Activated CD4-positive, alpha-beta T cell treated with anti-CD3 and anti-CD28 coated beads for 36 hours (primary cell): ENCODE results near the gene KLRC2. TPM values are rescaled to one million over a fixed set of nuclear protein-coding genes. Genes with fewer than 3 reads are reported as not detected.
A peak's percentile ranks its signal among the peaks of the same experiment; 100 is the strongest.
"Not testable (repeated sequence)": the region's sequence is repeated elsewhere in the genome, so short reads cannot be mapped to it uniquely, and the experiment has no call there.

Source experiments
- ATAC-seq: fragments of 200-7000 bp; cut with Tn5 transposase; one replicate; pipeline ENCODE4 v1.10.0; 2021; ENCODE audit warnings: mild to moderate bottlenecking, moderate library complexity
- CTCF ChIA-PET: fragments of 350-600 bp; sonication (Branson Sonifier 250); formaldehyde crosslinking; loops from one replicate; lab custom pipeline; 2021; ENCODE audit warnings: antibody characterized with exemption; lab: Charles Lee
- POLR2A ChIA-PET: fragments of 350-600 bp; sonication (Branson Sonifier 250); formaldehyde crosslinking; loops from one replicate; lab custom pipeline; 2021; ENCODE audit warnings: antibody characterized with exemption, inconsistent platforms; lab: Charles Lee
- DNase-seq: peaks from one replicate; pipeline ENCODE4 v3.0.0-alpha.2; 2020
- H3K27ac Mint-ChIP-seq: one replicate; pipeline ENCODE4 v1.8.0; 2021; ENCODE audit warnings: mixed read lengths
- H3K27me3 Mint-ChIP-seq: one replicate; pipeline ENCODE4 v1.8.0; 2021; ENCODE audit warnings: mixed read lengths
- H3K36me3 Mint-ChIP-seq: one replicate; pipeline ENCODE4 v1.8.0; 2021; ENCODE audit warnings: low read depth, mixed read lengths
- H3K4me1 Mint-ChIP-seq: one replicate; pipeline ENCODE4 v1.8.0; 2021; ENCODE audit warnings: mixed read lengths
- H3K4me3 Mint-ChIP-seq: one replicate; pipeline ENCODE4 v1.8.0; 2021; ENCODE audit warnings: mild to moderate bottlenecking, moderate library complexity, mixed read lengths
- H3K9me3 Mint-ChIP-seq: one replicate; pipeline ENCODE4 v1.8.0; 2021; ENCODE audit warnings: low read depth, mixed read lengths
- intact Hi-C, 2 experiments: fragments of 100-400 bp; cut with DNase I in 1 of 2; cut with micrococcal nuclease in 1 of 2; formaldehyde crosslinking; loops; one replicate each; pipeline versions ENCODE4 v1.14.2 to v1.15.1; 2022 to 2024; cut with DNase I, micrococcal nuclease
- total RNA-seq, 2 experiments: library from RNA; stranded (reverse); gene quantifications; one replicate each; pipeline ENCODE4 v1.2.3, GENCODE V29; 2021

KLRC2 gene
- total RNA-seq, 2 experiments from 2014 or later = not detected

GRCh38 chr12:10441144-10441543 lies 5.3 kb upstream of the KLRC2 start:
- intact Hi-C loops, POLR2A ChIA-PET, CTCF ChIA-PET, ATAC-seq, H3K36me3 Mint-ChIP-seq, H3K4me3 Mint-ChIP-seq, H3K27me3 Mint-ChIP-seq, DNase-seq, H3K4me1 Mint-ChIP-seq, H3K27ac Mint-ChIP-seq, H3K9me3 Mint-ChIP-seq: not testable (repeated sequence)

GRCh38 chr12:10439608-10440274 lies 3.9 kb upstream of the KLRC2 start:
- ATAC-seq, H3K4me3 Mint-ChIP-seq, CTCF ChIA-PET, H3K36me3 Mint-ChIP-seq, H3K27me3 Mint-ChIP-seq, H3K27ac Mint-ChIP-seq, H3K4me1 Mint-ChIP-seq, intact Hi-C loops, DNase-seq, POLR2A ChIA-PET, H3K9me3 Mint-ChIP-seq: not testable (repeated sequence)

- DNase-seq, POLR2A ChIA-PET, H3K36me3 Mint-ChIP-seq, H3K27ac Mint-ChIP-seq, H3K9me3 Mint-ChIP-seq, CTCF ChIA-PET, H3K4me1 Mint-ChIP-seq, H3K4me3 Mint-ChIP-seq, ATAC-seq, H3K27me3 Mint-ChIP-seq, intact Hi-C loops: not testable (repeated sequence)
Observed at GRCh38 chr12:10437601-10438000, 1.8 kb upstream of the KLRC2 start.

GRCh38 chr12:10430623-10431022 lies 5.2 kb downstream of the KLRC2 start:
- H3K27me3 Mint-ChIP-seq, H3K4me1 Mint-ChIP-seq, H3K4me3 Mint-ChIP-seq, CTCF ChIA-PET, DNase-seq, H3K9me3 Mint-ChIP-seq, intact Hi-C loops, H3K36me3 Mint-ChIP-seq, H3K27ac Mint-ChIP-seq, POLR2A ChIA-PET: not testable (repeated sequence)
- peak; percentile 51 for ATAC-seq

GRCh38 chr12:10425938-10426337 lies 9.9 kb downstream of the KLRC2 start:
- H3K9me3 Mint-ChIP-seq, H3K27me3 Mint-ChIP-seq, DNase-seq, CTCF ChIA-PET, H3K27ac Mint-ChIP-seq, H3K4me1 Mint-ChIP-seq, H3K36me3 Mint-ChIP-seq, H3K4me3 Mint-ChIP-seq, ATAC-seq, POLR2A ChIA-PET, intact Hi-C loops: not testable (repeated sequence)

GRCh38 chr12:10424260-10424899 lies 11.4 kb downstream of the KLRC2 start:
- H3K27ac Mint-ChIP-seq, H3K9me3 Mint-ChIP-seq, intact Hi-C loops, ATAC-seq, POLR2A ChIA-PET, DNase-seq, CTCF ChIA-PET, H3K36me3 Mint-ChIP-seq, H3K4me3 Mint-ChIP-seq, H3K27me3 Mint-ChIP-seq, H3K4me1 Mint-ChIP-seq: not testable (repeated sequence)

GRCh38 chr12:10422159-10422558 lies 13.7 kb downstream of the KLRC2 start:
- DNase-seq, intact Hi-C loops: not testable (repeated sequence)

GRCh38 chr12:10420334-10420733 lies 15.5 kb downstream of the KLRC2 start, which contains the start of gene KLRC3:
Gene KLRC3, minus strand, starts transcription at chr12:10420595. Its CDS starts 45 bp downstream, at chr12:10420550.
- intact Hi-C loops, H3K27ac Mint-ChIP-seq, DNase-seq, POLR2A ChIA-PET, H3K9me3 Mint-ChIP-seq, H3K4me3 Mint-ChIP-seq, H3K27me3 Mint-ChIP-seq, CTCF ChIA-PET, H3K36me3 Mint-ChIP-seq, H3K4me1 Mint-ChIP-seq, ATAC-seq: not testable (repeated sequence)

More at GRCh38 chr12:10422159-10422558, 13.7 kb downstream of the KLRC2 start:
- H3K4me1 Mint-ChIP-seq, CTCF ChIA-PET, H3K27me3 Mint-ChIP-seq, H3K4me3 Mint-ChIP-seq, H3K9me3 Mint-ChIP-seq, ATAC-seq, POLR2A ChIA-PET, H3K27ac Mint-ChIP-seq, H3K36me3 Mint-ChIP-seq: not testable (repeated sequence)

GRCh38 chr12:10409392-10409791 lies 26.4 kb downstream of the KLRC2 start, which contains the start of gene KLRC4:
Gene KLRC4, minus strand, starts transcription at chr12:10409757. Its CDS starts 182 bp downstream, at chr12:10409575.
- Mint-ChIP-seq H3K27ac (no peak within 1 kb of the TSS), H3K9me3 (peaks cover 4% of the 10 kb centered on the region), H3K4me3 (no peak within 1 kb of the TSS), H3K27me3 (peaks cover 4% of the 10 kb centered on the region), H3K36me3 (no peaks in the 10 kb centered on the region), H3K4me1 (no peaks in the 10 kb centered on the region)
- CTCF ChIA-PET = no interaction called here
- ATAC-seq (no peak), DNase-seq (no peak)
- intact Hi-C loops = no loop called here
- POLR2A ChIA-PET = no interaction called here

GRCh38 chr12:10408842-10409241 lies 27.0 kb downstream of the KLRC2 start:
- ChIA-PET CTCF (interaction anchor here (0.6 kb wide), 1 partner anchor 487 kb away, joined by 3 read pairs; no protein-coding TSS in a partner anchor), POLR2A (no interaction called here)
- DNase-seq = no peak
- peaks cover 4% of the 10 kb centered on the region for H3K27me3 Mint-ChIP-seq
- intact Hi-C loops = no loop called here
- no peaks in the 10 kb centered on the region for H3K4me1 Mint-ChIP-seq
- H3K9me3 Mint-ChIP-seq = peaks cover 4% of the 10 kb centered on the region
- H3K36me3 Mint-ChIP-seq = no peaks in the 10 kb centered on the region
- H3K27ac Mint-ChIP-seq = no peak overlapping the region
- H3K4me3 Mint-ChIP-seq = no peak overlapping the region
- ATAC-seq = no peak

- DNase-seq (no peak), ATAC-seq (no peak)
- CTCF ChIA-PET = no interaction called here
- no peak overlapping the region for H3K4me3 Mint-ChIP-seq
- H3K27ac Mint-ChIP-seq = no peak overlapping the region
- POLR2A ChIA-PET = no interaction called here
- peaks cover 4% of the 10 kb centered on the region for H3K27me3 Mint-ChIP-seq
- peaks cover 4% of the 10 kb centered on the region for H3K9me3 Mint-ChIP-seq
- no peaks in the 10 kb centered on the region for H3K4me1 Mint-ChIP-seq
- no peaks in the 10 kb centered on the region for H3K36me3 Mint-ChIP-seq
- intact Hi-C loops = no loop called here
Observed at GRCh38 chr12:10406725-10407124, 29.1 kb downstream of the KLRC2 start.

GRCh38 chr12:10405294-10405693 lies 30.5 kb downstream of the KLRC2 start:
- ATAC-seq (no peak), DNase-seq (no peak)
- Mint-ChIP-seq H3K9me3 (peaks cover 4% of the 10 kb centered on the region), H3K27me3 (peaks cover 6% of the 10 kb centered on the region), H3K36me3 (no peaks in the 10 kb centered on the region), H3K4me1 (no peaks in the 10 kb centered on the region), H3K27ac (no peak overlapping the region), H3K4me3 (no peak overlapping the region)
- ChIA-PET POLR2A (no interaction called here), CTCF (no interaction called here)
- intact Hi-C loops = no loop called here
